ENCODE data around the gene SLAMF8.

Gene SLAMF8

DNA sequence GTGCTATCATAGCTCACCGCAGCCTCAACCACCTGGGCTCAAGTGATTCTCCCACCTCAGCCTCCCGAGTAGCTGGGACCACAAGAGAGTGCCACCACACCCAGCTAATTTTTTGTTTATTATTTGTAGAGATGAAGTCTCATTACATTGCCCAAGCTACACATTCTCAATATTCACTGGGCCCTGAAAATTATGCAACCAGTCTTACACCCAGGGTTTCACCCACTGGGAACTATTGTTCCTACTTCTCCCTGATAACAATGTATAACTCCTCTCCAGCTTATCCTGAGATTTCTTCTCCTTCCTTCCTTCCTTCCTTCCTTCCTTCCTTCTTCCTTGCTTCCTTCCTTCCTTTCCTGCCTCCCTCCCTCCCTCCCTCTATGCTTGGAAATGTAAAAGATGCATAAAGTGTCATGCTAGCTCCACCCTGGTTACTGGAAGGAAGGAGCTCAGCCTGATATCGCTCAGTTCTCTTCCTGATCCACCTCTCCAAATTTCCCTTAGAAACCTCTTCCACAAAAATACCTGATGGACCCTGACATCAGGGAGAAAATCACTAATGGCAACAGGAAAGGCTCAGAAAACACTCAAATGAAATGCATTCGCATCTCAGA lies 47.0 kb downstream of the SLAMF8 start:
- no peak for DNase-seq (ENCODE audit: low read depth in 2 of 2)

GRCh38 chr1:159877695-159878444 lies 51.2 kb downstream of the SLAMF8 start:
- no peak for DNase-seq (ENCODE audit: low read depth in 2 of 2)

GRCh38 chr1:159879136-159879535 lies 52.5 kb downstream of the SLAMF8 start:
- no peak for DNase-seq (ENCODE audit: low read depth in 2 of 2)

- no peak for DNase-seq (ENCODE audit: low read depth in 2 of 2)
Measured at GRCh38 chr1:159879977-159880376, 53.3 kb downstream of the SLAMF8 start.

- no peak for DNase-seq (ENCODE audit: low read depth in 2 of 2)
Measured at GRCh38 chr1:159880430-159880829, 53.8 kb downstream of the SLAMF8 start.

DNA sequence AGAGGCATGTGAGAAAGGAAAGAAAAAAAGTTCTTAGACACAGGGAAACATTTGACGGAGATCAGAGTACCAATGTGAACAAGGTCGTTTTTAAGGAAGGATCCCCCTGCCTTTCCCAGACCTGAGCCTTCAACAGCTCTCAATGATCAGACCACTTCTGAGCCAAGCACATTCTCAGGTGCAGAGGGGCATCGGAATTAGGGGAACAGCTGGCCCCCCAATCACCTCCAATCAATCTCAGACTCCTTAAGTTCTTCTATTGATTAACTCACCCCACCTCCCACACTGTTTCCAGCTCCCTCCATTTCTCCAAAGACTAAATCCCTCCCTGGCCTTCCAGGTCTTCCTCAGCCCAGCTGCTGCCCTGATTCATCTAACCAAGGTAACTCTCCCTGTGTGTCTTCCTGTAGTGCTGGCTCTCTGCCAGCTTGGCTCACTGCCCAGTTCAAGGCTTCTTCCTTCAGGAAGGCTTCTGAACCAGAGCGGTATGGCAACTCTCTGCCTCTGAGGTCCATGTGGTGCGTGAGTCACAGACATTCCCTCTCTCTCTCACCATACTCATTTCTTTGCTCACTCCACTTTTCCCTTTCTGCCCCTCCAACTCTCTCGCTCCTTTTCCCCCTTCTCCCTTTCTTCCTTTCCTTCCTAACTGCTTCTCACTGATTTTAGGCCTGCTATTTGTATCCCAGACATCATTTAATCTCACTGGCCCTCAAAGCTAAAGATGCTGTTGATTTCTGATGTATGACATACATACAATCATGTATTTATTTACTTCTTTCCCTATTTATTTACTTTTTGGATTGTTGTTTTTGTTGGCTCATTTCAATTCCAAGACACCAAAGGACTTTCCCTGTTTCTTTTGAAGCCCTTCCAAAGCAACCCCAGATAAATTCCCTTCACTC lies 55.2 kb downstream of the SLAMF8 start:
- no peak for DNase-seq (ENCODE audit: low read depth in 2 of 2)

DNA sequence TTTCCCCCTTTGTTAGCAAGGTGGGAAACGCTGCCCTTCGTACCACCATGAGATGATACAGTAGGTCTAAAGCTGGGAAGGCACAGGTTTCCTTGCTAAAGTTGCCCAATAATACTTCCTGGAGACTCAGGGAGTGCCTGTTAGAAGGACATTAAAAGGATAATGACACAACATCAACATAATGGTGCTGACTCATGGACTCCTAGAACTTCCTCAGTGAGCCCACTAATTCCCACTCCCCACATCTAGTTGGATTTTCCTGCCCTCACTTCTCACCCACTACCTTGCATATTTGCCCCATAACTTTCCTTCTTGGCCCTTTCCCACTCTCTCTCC lies 55.8 kb downstream of the SLAMF8 start:
- no peak for DNase-seq (ENCODE audit: low read depth in 2 of 2)

- DNase-seq (ENCODE audit: low read depth in 2 of 2) = no peak
Measured at GRCh38 chr1:159883134-159883533, 56.5 kb downstream of the SLAMF8 start.

DNA sequence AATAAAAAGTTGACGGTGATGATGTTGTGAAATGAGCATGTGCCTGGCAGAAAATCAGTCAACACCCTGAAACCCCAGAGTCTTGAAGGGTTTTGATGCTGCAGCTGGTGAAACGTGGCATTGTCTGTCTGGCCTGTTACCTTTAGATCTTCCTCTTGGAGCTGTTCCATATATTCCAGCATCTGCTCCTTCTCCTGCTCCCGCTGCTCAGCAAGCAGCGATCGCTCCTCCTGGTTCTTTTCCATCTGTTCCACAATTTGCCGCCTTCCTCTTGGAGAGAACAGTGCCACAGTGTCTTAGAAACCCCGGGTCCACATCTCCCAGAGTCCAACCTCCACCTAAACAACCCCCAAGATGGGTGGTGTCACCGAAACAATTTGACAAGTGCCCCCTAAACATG lies 57.6 kb downstream of the SLAMF8 start:
- DNase-seq (ENCODE audit: low read depth in 2 of 2) = no peak

Measured in stimulated activated CD4-positive, alpha-beta T cell treated with anti-CD3 and anti-CD28 coated beads, Interleukin-1b, Interleukin-23, amount 100 ng/mL, for 1 hour (primary cell).